Measurements from ENCODE around the gene RRP36. TPM values are rescaled to one million over a fixed set of nuclear protein-coding genes. Genes with fewer than 3 reads are reported as not detected.

The RRP36 gene
- total and polyA plus RNA-seq, 9 of the 15 experiments (the other 6 are each of a cell fraction or from before 2014, with no cell fraction given), result 27.6 to 150 (median 114) TPM

GRCh38 chr6:43070028-43070632 is 48.7 kb downstream of the RRP36 start (continued):
- TF ChIP-seq GABPB2 (CRISPR knock-in tag; conservative IDR thresholded peaks at IDR 0.05) (no peak), ZNF384 (IDR thresholded peaks at IDR 0.05; ENCODE audit: low read depth, low read length) (peak; percentile 99), BRD4 (IDR thresholded peaks at IDR 0.05) (no peak), YY1 (IDR thresholded peaks at IDR 0.05; ENCODE audit: borderline replicate concordance in 1 of 3, control insufficient read depth in 1 of 3, extremely low read depth in 1 of 3, insufficient read depth in 3 of 3, insufficient read length in 1 of 3, insufficient replicate concordance in 2 of 3, low read depth in 1 of 3, low read length in 2 of 3) (no peak), ZBED1 (IDR thresholded peaks at IDR 0.05) (no peak), CBX1 (IDR thresholded peaks at IDR 0.05; ENCODE audit: low read depth) (no peak), EGR1 (conservative IDR thresholded peaks at IDR 0.05) (no peak), JUND (IDR thresholded peaks at IDR 0.05; ENCODE audit: borderline replicate concordance, low read depth, low read length) (peak; percentile 42; the same call in 1 of the 2 replicates), JUND (tag; IDR thresholded peaks at IDR 0.05; ENCODE audit: borderline replicate concordance, low read depth, low read length) (no peak), YBX1 (IDR thresholded peaks at IDR 0.05) (no peak), ZNF239 (CRISPR knock-in tag; IDR thresholded peaks at IDR 0.05) (no peak), FOXK1 (CRISPR knock-in tag; IDR thresholded peaks at IDR 0.05; ENCODE audit: borderline replicate concordance) (no peak), LCOR (CRISPR knock-in tag; IDR thresholded peaks at IDR 0.05) (no peak), THRAP3 (IDR thresholded peaks at IDR 0.05; ENCODE audit: borderline replicate concordance) (no peak)
- TF ChIP-seq, protein P1, sequence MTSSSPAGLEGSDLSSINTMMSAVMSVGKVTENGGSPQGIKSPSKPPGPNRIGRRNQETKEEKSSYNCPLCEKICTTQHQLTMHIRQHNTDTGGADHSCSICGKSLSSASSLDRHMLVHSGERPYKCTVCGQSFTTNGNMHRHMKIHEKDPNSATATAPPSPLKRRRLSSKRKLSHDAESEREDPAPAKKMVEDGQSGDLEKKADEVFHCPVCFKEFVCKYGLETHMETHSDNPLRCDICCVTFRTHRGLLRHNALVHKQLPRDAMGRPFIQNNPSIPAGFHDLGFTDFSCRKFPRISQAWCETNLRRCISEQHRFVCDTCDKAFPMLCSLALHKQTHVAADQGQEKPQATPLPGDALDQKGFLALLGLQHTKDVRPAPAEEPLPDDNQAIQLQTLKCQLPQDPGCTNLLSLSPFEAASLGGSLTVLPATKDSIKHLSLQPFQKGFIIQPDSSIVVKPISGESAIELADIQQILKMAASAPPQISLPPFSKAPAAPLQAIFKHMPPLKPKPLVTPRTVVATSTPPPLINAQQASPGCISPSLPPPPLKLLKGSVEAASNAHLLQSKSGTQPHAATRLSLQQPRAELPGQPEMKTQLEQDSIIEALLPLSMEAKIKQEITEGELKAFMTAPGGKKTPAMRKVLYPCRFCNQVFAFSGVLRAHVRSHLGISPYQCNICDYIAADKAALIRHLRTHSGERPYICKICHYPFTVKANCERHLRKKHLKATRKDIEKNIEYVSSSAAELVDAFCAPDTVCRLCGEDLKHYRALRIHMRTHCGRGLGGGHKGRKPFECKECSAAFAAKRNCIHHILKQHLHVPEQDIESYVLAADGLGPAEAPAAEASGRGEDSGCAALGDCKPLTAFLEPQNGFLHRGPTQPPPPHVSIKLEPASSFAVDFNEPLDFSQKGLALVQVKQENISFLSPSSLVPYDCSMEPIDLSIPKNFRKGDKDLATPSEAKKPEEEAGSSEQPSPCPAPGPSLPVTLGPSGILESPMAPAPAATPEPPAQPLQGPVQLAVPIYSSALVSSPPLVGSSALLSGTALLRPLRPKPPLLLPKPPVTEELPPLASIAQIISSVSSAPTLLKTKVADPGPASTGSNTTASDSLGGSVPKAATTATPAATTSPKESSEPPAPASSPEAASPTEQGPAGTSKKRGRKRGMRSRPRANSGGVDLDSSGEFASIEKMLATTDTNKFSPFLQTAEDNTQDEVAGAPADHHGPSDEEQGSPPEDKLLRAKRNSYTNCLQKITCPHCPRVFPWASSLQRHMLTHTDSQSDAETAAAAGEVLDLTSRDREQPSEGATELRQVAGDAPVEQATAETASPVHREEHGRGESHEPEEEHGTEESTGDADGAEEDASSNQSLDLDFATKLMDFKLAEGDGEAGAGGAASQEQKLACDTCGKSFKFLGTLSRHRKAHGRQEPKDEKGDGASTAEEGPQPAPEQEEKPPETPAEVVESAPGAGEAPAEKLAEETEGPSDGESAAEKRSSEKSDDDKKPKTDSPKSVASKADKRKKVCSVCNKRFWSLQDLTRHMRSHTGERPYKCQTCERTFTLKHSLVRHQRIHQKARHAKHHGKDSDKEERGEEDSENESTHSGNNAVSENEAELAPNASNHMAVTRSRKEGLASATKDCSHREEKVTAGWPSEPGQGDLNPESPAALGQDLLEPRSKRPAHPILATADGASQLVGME (CRISPR knock-in tag; IDR thresholded peaks at IDR 0.05), result 0 out of 2 replicates have a peak, but pooled peaks have one; percentile 32

Data from K562 (cell line).